Central memory CD4-positive, alpha-beta T cell (primary cell): ENCODE results near the gene KLK10.

Experiments used
- DNase-seq: peaks from one replicate; pipeline ENCODE4 v3.0.0; 2022

Gene KLK10

GRCh38 chr19:51025809-51026553 is 6.5 kb upstream of the KLK10 start:
- DNase-seq = no peak

- no peak for DNase-seq
Measured at GRCh38 chr19:51025401-51025800, 5.9 kb upstream of the KLK10 start.

- no peak for DNase-seq
Measured at GRCh38 chr19:51024924-51025323, 5.4 kb upstream of the KLK10 start.

GRCh38 chr19:51023946-51024345 is 4.4 kb upstream of the KLK10 start:
- DNase-seq = no peak

GRCh38 chr19:51022526-51022925 is 3.0 kb upstream of the KLK10 start:
- no peak for DNase-seq

- DNase-seq = no peak
Measured at GRCh38 chr19:51020988-51021651, 1.6 kb upstream of the KLK10 start.

- no peak for DNase-seq
Measured at GRCh38 chr19:51018745-51019543, 565 bp downstream of the KLK10 start.

- no peak for DNase-seq
Measured at GRCh38 chr19:51016798-51017683, 2.5 kb downstream of the KLK10 start.

GRCh38 chr19:51015691-51016267 is 3.7 kb downstream of the KLK10 start:
- DNase-seq = no peak

- no peak for DNase-seq
Measured at GRCh38 chr19:51014242-51014641, 5.3 kb downstream of the KLK10 start.

GRCh38 chr19:51012661-51013190 is 6.8 kb downstream of the KLK10 start:
- DNase-seq = no peak

GRCh38 chr19:51010066-51010795 is 9.3 kb downstream of the KLK10 start:
- DNase-seq = no peak

GRCh38 chr19:51009061-51009891 is 10.2 kb downstream of the KLK10 start:
- no peak for DNase-seq

GRCh38 chr19:51007488-51007887 is 12.0 kb downstream of the KLK10 start:
- no peak for DNase-seq

- no peak for DNase-seq
Measured at GRCh38 chr19:51006406-51006805, 13.1 kb downstream of the KLK10 start.

GRCh38 chr19:51005248-51005647 is 14.3 kb downstream of the KLK10 start:
- DNase-seq = no peak

GRCh38 chr19:51003316-51003715 is 16.2 kb downstream of the KLK10 start:
- DNase-seq = no peak

- DNase-seq = no peak
Measured at GRCh38 chr19:51002542-51003311, 16.8 kb downstream of the KLK10 start.

- no peak for DNase-seq
Measured at GRCh38 chr19:51002089-51002532, 17.4 kb downstream of the KLK10 start.
